GM19372 (cell line): ENCODE measurements around the gene ZC3H7A.

Experiments
- ATAC-seq: cut with Tn5 transposase; IDR thresholded peaks from one replicate; pipeline ENCODE4 v1.9.1; 2021; ENCODE audit warnings: mild to moderate bottlenecking, low read depth, moderate library complexity; ENCODE audit not compliant: unreplicated experiment

The ZC3H7A gene

GRCh38 chr16:11781773-11782172, 15.3 kb downstream of the ZC3H7A start:
- no peak for ATAC-seq

GRCh38 chr16:11780991-11781680, 15.9 kb downstream of the ZC3H7A start:
- ATAC-seq, result no peak

GRCh38 chr16:11779074-11779473, 18.0 kb downstream of the ZC3H7A start:
- ATAC-seq, result no peak

GRCh38 chr16:11774065-11774626, 22.9 kb downstream of the ZC3H7A start:
- ATAC-seq, result no peak

GRCh38 chr16:11768849-11769248, 28.2 kb downstream of the ZC3H7A start:
- ATAC-seq, result no peak

GRCh38 chr16:11762431-11762830, 34.6 kb downstream of the ZC3H7A start:
- no peak for ATAC-seq

GRCh38 chr16:11759997-11760396, 37.1 kb downstream of the ZC3H7A start:
- no peak for ATAC-seq

GRCh38 chr16:11759163-11759834, 37.8 kb downstream of the ZC3H7A start:
- no peak for ATAC-seq

- ATAC-seq, result no peak
Measured at GRCh38 chr16:11757671-11758545, 39.1 kb downstream of the ZC3H7A start.

GRCh38 chr16:11756248-11756647, 40.8 kb downstream of the ZC3H7A start:
- ATAC-seq, result no peak

GRCh38 chr16:11755022-11755760, 41.9 kb downstream of the ZC3H7A start:
- no peak for ATAC-seq

- no peak for ATAC-seq
Measured at GRCh38 chr16:11752856-11753255, 44.2 kb downstream of the ZC3H7A start.

GRCh38 chr16:11750056-11750455, 47.0 kb downstream of the ZC3H7A start:
- no peak for ATAC-seq

- ATAC-seq, result no peak
Measured at GRCh38 chr16:11748404-11749254, 48.4 kb downstream of the ZC3H7A start.

GRCh38 chr16:11747949-11748403, 49.1 kb downstream of the ZC3H7A start:
- no peak for ATAC-seq

- no peak for ATAC-seq
Measured at GRCh38 chr16:11744075-11744470, 53.0 kb downstream of the ZC3H7A start.

- no peak for ATAC-seq
Measured at GRCh38 chr16:11743308-11744074, 53.6 kb downstream of the ZC3H7A start.

- peak; percentile 82 for ATAC-seq
Measured at GRCh38 chr16:11742536-11743307, 54.3 kb downstream of the ZC3H7A start, which contains the start of gene TXNDC11. TXNDC11 (minus strand) TSS chr16:11742857; CDS start chr16:11742730, 127 bp downstream.
